WTC11 (cell line): ENCODE results near the gene LGALS3. TPM values are rescaled to one million over a fixed set of nuclear protein-coding genes. Genes with fewer than 3 reads are reported as not detected.

Experiments
- ATAC-seq: fragments of 200-7000 bp; cut with Tn5 transposase; 2 replicates; pipeline ENCODE4 v1.10.0; 2021; ENCODE audit warnings: mild to moderate bottlenecking, moderate library complexity
- CTCF ChIA-PET: fragments of 300-600 bp; sonication (Branson Sonifier 250); formaldehyde crosslinking; loops from one replicate; lab custom pipeline; 2021; ENCODE audit warnings: antibody characterized with exemption; lab: Charles Lee
- POLR2A ChIA-PET: fragments of 350-600 bp; sonication (Branson Sonifier 250); formaldehyde crosslinking; loops from one replicate; lab custom pipeline; 2021; ENCODE audit warnings: antibody characterized with exemption; lab: Charles Lee
- DNase-seq: peaks from one replicate; pipeline ENCODE4 v3.0.0; 2021; ENCODE audit warnings: low spot score
- H3K27ac Mint-ChIP-seq: 2 replicates; pipeline ENCODE4 v1.8.0; 2021; ENCODE audit warnings: mixed read lengths
- H3K27me3 Mint-ChIP-seq: 2 replicates; pipeline ENCODE4 v1.8.0; 2021; ENCODE audit warnings: low read depth, mild to moderate bottlenecking, moderate library complexity, mixed read lengths
- H3K36me3 Mint-ChIP-seq: 2 replicates; pipeline ENCODE4 v1.8.0; 2021; ENCODE audit warnings: mixed read lengths
- H3K4me1 Mint-ChIP-seq: 2 replicates; pipeline ENCODE4 v1.8.0; 2022; ENCODE audit warnings: mixed read lengths
- H3K4me3 Mint-ChIP-seq: 2 replicates; pipeline ENCODE4 v1.8.0; 2021; ENCODE audit warnings: mild to moderate bottlenecking, moderate library complexity, mixed read lengths
- H3K9me3 Mint-ChIP-seq: 2 replicates; pipeline ENCODE4 v1.8.0; 2021; ENCODE audit warnings: mixed read lengths
- ESRRA ChIP-seq: sonication (generic); formaldehyde crosslinking; IDR thresholded peaks from 2 replicates; pipeline ENCODE4 v1.8.1; 2022; ENCODE audit warnings: mild to moderate bottlenecking, missing genetic modification reagents, borderline replicate concordance
- MXD4 ChIP-seq: fragments of 250-450 bp; sonication (Bioruptor Pico); IDR thresholded peaks from 2 replicates; pipeline ENCODE4 v1.8.0; 2021; ENCODE audit warnings: mild to moderate bottlenecking, moderate library complexity, borderline replicate concordance
- NR1H2 ChIP-seq: sonication (generic); formaldehyde crosslinking; IDR thresholded peaks from 2 replicates; pipeline ENCODE4 v1.9.0; 2021; ENCODE audit warnings: mild to moderate bottlenecking, moderate library complexity, missing genetic modification reagents
- TCF7 ChIP-seq: sonication (generic); formaldehyde crosslinking; IDR thresholded peaks from 2 replicates; pipeline ENCODE4 v1.8.0; 2022; ENCODE audit warnings: mild to moderate bottlenecking, low read depth, missing genetic modification reagents, moderate library complexity
- TP53 ChIP-seq: sonication (generic); formaldehyde crosslinking; IDR thresholded peaks from 2 replicates; pipeline ENCODE4 v1.8.1; 2023; ENCODE audit warnings: mild to moderate bottlenecking, missing genetic modification reagents
- ZBTB21 ChIP-seq: sonication (generic); formaldehyde crosslinking; IDR thresholded peaks from 2 replicates; pipeline ENCODE4 v1.8.1; 2023; ENCODE audit warnings: mild to moderate bottlenecking, missing genetic modification reagents, borderline replicate concordance
- ZNF121 ChIP-seq: sonication (generic); formaldehyde crosslinking; IDR thresholded peaks from 2 replicates; pipeline ENCODE4 v1.8.0; 2023; ENCODE audit warnings: missing genetic modification reagents
- ZNF219 ChIP-seq: sonication (generic); formaldehyde crosslinking; IDR thresholded peaks from 2 replicates; pipeline ENCODE4 v1.8.0; 2023; ENCODE audit warnings: missing genetic modification reagents, mild to moderate bottlenecking, borderline replicate concordance
- ZNF317 ChIP-seq: sonication (generic); formaldehyde crosslinking; IDR thresholded peaks from 2 replicates; pipeline ENCODE4 v1.8.1; 2023; ENCODE audit warnings: low read depth, mild to moderate bottlenecking, moderate library complexity, missing genetic modification reagents, borderline replicate concordance
- total RNA-seq: library from RNA; stranded (reverse); gene quantifications from 3 replicates; pipeline ENCODE4 v1.2.3, GENCODE V29; 2021
- TF ChIP-seq, protein P1 (sequence below): fragments of 250-450 bp; sonication (Bioruptor Pico); IDR thresholded peaks from 2 replicates; pipeline ENCODE4 v1.9.0; 2021; ENCODE audit warnings: mild to moderate bottlenecking
- TF ChIP-seq, protein P2 (sequence below): sonication (generic); formaldehyde crosslinking; IDR thresholded peaks from 2 replicates; pipeline ENCODE4 v1.8.1; 2023; ENCODE audit warnings: mild to moderate bottlenecking, moderate library complexity, missing genetic modification reagents
- TF ChIP-seq, protein P3 (sequence below): sonication (generic); formaldehyde crosslinking; IDR thresholded peaks from 2 replicates; pipeline ENCODE4 v1.8.0; 2022; ENCODE audit warnings: missing genetic modification reagents
- TF ChIP-seq, protein P4 (sequence below): sonication (generic); formaldehyde crosslinking; IDR thresholded peaks from 2 replicates; pipeline ENCODE4 v1.8.0; 2022; ENCODE audit warnings: mild to moderate bottlenecking, missing genetic modification reagents
- TF ChIP-seq, protein P5 (sequence below): fragments of 250-450 bp; sonication (Bioruptor Pico); IDR thresholded peaks from 2 replicates; pipeline ENCODE4 v1.9.0; 2021; ENCODE audit warnings: mild to moderate bottlenecking
- TF ChIP-seq, protein P6 (sequence below): sonication (generic); formaldehyde crosslinking; IDR thresholded peaks from 2 replicates; pipeline ENCODE4 v1.8.0; 2022; ENCODE audit warnings: mild to moderate bottlenecking, missing genetic modification reagents

Gene LGALS3
- total RNA-seq, 1 experiment from 2014 or later: 5.8 TPM

DNA sequence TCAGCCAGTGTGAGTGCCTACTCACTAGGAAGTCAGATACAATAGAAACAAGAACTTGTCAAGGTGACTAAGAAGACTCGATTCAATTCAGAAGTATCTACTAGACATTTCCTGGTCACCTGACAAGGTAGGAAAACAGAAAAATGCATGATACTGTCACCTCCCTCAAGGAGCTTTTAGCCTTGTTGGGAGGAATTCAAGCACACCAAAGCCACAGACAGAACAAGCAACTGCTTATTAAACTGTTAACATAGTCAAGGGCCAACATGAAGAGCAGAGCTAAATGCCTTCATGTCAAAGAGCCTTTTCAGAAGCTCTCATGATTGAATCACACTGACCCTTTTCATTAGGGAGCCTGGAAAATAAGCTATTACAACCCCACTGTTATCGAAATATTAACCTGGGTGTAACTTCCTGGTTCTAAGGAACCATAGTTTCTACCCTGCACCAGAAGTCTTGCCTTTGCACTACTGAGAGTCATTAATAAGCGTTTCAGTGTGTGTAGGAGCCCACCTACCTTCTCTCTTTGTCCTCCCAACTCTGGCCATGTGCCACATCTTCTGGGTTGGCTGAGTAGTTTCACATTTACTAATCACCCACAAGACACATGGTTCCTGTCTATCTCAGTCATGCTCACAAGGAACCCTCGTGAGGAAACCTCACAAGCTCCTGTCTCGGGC lies 31.0 kb upstream of the LGALS3 start (continued):
- TF ChIP-seq ZBTB21 (CRISPR knock-in tag): no peak
- TF ChIP-seq, protein P1, sequence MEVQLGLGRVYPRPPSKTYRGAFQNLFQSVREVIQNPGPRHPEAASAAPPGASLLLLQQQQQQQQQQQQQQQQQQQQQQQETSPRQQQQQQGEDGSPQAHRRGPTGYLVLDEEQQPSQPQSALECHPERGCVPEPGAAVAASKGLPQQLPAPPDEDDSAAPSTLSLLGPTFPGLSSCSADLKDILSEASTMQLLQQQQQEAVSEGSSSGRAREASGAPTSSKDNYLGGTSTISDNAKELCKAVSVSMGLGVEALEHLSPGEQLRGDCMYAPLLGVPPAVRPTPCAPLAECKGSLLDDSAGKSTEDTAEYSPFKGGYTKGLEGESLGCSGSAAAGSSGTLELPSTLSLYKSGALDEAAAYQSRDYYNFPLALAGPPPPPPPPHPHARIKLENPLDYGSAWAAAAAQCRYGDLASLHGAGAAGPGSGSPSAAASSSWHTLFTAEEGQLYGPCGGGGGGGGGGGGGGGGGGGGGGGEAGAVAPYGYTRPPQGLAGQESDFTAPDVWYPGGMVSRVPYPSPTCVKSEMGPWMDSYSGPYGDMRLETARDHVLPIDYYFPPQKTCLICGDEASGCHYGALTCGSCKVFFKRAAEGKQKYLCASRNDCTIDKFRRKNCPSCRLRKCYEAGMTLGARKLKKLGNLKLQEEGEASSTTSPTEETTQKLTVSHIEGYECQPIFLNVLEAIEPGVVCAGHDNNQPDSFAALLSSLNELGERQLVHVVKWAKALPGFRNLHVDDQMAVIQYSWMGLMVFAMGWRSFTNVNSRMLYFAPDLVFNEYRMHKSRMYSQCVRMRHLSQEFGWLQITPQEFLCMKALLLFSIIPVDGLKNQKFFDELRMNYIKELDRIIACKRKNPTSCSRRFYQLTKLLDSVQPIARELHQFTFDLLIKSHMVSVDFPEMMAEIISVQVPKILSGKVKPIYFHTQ (CRISPR knock-in tag): no peak

DNA sequence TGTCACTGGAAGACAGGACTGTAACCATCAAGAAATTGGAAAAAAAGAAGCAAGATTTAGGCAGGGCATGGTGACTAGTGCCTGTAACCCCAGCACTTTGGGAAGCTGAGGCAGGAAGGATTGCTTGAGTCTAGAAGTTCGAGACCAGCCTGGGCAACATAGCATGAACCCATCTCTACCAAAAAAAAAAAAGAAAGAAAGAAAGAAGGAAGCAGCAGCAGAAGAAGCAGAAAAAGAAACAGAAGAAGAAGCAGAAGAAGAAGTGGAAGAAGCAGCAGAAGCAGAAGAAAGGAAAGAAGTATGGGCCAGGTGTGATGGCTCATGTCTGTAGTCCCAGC lies 30.5 kb upstream of the LGALS3 start:
- Mint-ChIP-seq H3K4me3 (no peak overlapping the region), H3K27ac (no peak overlapping the region), H3K36me3 (no peaks in the 10 kb centered on the region), H3K4me1 (peaks cover 25% of the 10 kb centered on the region), H3K9me3 (no peaks in the 10 kb centered on the region), H3K27me3 (no peaks in the 10 kb centered on the region; the same call in 1 of the 2 replicates)
- ATAC-seq (no peak), DNase-seq (no peak)
- TF ChIP-seq, protein P2, sequence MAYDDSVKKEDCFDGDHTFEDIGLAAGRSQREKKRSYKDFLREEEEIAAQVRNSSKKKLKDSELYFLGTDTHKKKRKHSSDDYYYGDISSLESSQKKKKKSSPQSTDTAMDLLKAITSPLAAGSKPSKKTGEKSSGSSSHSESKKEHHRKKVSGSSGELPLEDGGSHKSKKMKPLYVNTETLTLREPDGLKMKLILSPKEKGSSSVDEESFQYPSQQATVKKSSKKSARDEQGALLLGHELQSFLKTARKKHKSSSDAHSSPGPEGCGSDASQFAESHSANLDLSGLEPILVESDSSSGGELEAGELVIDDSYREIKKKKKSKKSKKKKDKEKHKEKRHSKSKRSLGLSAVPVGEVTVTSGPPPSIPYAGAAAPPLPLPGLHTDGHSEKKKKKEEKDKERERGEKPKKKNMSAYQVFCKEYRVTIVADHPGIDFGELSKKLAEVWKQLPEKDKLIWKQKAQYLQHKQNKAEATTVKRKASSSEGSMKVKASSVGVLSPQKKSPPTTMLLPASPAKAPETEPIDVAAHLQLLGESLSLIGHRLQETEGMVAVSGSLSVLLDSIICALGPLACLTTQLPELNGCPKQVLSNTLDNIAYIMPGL (CRISPR knock-in tag): no peak
- TF ChIP-seq, protein P1 (CRISPR knock-in tag): no peak
- TF ChIP-seq, protein P3, sequence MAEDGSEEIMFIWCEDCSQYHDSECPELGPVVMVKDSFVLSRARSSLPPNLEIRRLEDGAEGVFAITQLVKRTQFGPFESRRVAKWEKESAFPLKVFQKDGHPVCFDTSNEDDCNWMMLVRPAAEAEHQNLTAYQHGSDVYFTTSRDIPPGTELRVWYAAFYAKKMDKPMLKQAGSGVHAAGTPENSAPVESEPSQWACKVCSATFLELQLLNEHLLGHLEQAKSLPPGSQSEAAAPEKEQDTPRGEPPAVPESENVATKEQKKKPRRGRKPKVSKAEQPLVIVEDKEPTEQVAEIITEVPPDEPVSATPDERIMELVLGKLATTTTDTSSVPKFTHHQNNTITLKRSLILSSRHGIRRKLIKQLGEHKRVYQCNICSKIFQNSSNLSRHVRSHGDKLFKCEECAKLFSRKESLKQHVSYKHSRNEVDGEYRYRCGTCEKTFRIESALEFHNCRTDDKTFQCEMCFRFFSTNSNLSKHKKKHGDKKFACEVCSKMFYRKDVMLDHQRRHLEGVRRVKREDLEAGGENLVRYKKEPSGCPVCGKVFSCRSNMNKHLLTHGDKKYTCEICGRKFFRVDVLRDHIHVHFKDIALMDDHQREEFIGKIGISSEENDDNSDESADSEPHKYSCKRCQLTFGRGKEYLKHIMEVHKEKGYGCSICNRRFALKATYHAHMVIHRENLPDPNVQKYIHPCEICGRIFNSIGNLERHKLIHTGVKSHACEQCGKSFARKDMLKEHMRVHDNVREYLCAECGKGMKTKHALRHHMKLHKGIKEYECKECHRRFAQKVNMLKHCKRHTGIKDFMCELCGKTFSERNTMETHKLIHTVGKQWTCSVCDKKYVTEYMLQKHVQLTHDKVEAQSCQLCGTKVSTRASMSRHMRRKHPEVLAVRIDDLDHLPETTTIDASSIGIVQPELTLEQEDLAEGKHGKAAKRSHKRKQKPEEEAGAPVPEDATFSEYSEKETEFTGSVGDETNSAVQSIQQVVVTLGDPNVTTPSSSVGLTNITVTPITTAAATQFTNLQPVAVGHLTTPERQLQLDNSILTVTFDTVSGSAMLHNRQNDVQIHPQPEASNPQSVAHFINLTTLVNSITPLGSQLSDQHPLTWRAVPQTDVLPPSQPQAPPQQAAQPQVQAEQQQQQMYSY (CRISPR knock-in tag): no peak
- no peak for TF ChIP-seq ESRRA (CRISPR knock-in tag)
- TF ChIP-seq NR1H2 (CRISPR knock-in tag): no peak
- no peak for TF ChIP-seq MXD4 (CRISPR knock-in tag)
- TF ChIP-seq ZNF219 (CRISPR knock-in tag): no peak
- TF ChIP-seq TP53 (CRISPR knock-in tag): no peak
- TF ChIP-seq TCF7: no peak
- TF ChIP-seq, protein P4, sequence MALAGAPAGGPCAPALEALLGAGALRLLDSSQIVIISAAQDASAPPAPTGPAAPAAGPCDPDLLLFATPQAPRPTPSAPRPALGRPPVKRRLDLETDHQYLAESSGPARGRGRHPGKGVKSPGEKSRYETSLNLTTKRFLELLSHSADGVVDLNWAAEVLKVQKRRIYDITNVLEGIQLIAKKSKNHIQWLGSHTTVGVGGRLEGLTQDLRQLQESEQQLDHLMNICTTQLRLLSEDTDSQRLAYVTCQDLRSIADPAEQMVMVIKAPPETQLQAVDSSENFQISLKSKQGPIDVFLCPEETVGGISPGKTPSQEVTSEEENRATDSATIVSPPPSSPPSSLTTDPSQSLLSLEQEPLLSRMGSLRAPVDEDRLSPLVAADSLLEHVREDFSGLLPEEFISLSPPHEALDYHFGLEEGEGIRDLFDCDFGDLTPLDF (CRISPR knock-in tag): no peak
- TF ChIP-seq ZNF317 (CRISPR knock-in tag): no peak
- TF ChIP-seq ZNF121 (CRISPR knock-in tag): no peak
- TF ChIP-seq, protein P5, sequence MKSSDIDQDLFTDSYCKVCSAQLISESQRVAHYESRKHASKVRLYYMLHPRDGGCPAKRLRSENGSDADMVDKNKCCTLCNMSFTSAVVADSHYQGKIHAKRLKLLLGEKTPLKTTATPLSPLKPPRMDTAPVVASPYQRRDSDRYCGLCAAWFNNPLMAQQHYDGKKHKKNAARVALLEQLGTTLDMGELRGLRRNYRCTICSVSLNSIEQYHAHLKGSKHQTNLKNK (CRISPR knock-in tag): no peak
- TF ChIP-seq, protein P6, sequence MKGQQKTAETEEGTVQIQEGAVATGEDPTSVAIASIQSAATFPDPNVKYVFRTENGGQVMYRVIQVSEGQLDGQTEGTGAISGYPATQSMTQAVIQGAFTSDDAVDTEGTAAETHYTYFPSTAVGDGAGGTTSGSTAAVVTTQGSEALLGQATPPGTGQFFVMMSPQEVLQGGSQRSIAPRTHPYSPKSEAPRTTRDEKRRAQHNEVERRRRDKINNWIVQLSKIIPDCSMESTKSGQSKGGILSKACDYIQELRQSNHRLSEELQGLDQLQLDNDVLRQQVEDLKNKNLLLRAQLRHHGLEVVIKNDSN (CRISPR knock-in tag): no peak
- ChIA-PET POLR2A (no interaction called here), CTCF (no interaction called here)
